ENCODE results near the gene ARSD.

GRCh38 chrX:2857566-2857965, 71.6 kb downstream of the ARSD start:
- TF ChIP-seq SIN3A (IDR thresholded peaks at IDR 0.05; ENCODE audit: low read depth): no peak
- no peak for TF ChIP-seq POLR2A (IDR thresholded peaks at IDR 0.05; ENCODE audit: borderline replicate concordance, extremely low read depth, insufficient read depth, insufficient read length)
- no peak for TF ChIP-seq CTCF (IDR thresholded peaks at IDR 0.05 in 2 of 3, conservative IDR thresholded peaks at IDR 0.05 in 1 of 3; ENCODE audit: borderline replicate concordance in 1 of 3, insufficient read depth in 1 of 3, low read depth in 2 of 3, low read length in 2 of 3)
- no peak for TF ChIP-seq EZH2 (IDR thresholded peaks at IDR 0.05)
- no peak for TF ChIP-seq REST (IDR thresholded peaks at IDR 0.05; ENCODE audit: low read depth)
- TF ChIP-seq CEBPB (IDR thresholded peaks at IDR 0.05; ENCODE audit: low read depth): no peak
- TF ChIP-seq EGR1 (IDR thresholded peaks at IDR 0.05; ENCODE audit: low read depth): no peak
- no peak for TF ChIP-seq POLR2AphosphoS5 (IDR thresholded peaks at IDR 0.05; ENCODE audit: low read depth, low read length)
- no peak for TF ChIP-seq SRF (IDR thresholded peaks at IDR 0.05; ENCODE audit: low read depth)
- TF ChIP-seq TCF7L2 (IDR thresholded peaks at IDR 0.05; ENCODE audit: borderline replicate concordance, extremely low read depth, insufficient read depth, insufficient read length): no peak
- TF ChIP-seq CBX3 (IDR thresholded peaks at IDR 0.05; ENCODE audit: low read depth): no peak
- TF ChIP-seq RAD21 (IDR thresholded peaks at IDR 0.05; ENCODE audit: low read depth): no peak
- no peak for TF ChIP-seq MAX (IDR thresholded peaks at IDR 0.05)

Measured in HCT116 (cell line).